Type B pancreatic cell (in vitro differentiated cells): ENCODE data around the gene TAF8. TPM values are rescaled to one million over a fixed set of nuclear protein-coding genes. Genes with fewer than 3 reads are reported as not detected.

Experiments used
- DNase-seq: peaks from one replicate; pipeline ENCODE4 v3.0.0; 2021; ENCODE audit warnings: mixed read lengths; ENCODE audit not compliant: unreplicated experiment; ENCODE audit errors: extremely low spot score
- H3K27ac Mint-ChIP-seq: 2 replicates; pipeline ENCODE4 v1.8.0; 2021; ENCODE audit warnings: mild to moderate bottlenecking, mixed read lengths
- H3K27me3 Mint-ChIP-seq: 2 replicates; pipeline ENCODE4 v1.8.0; 2021; ENCODE audit warnings: mixed read lengths
- H3K36me3 Mint-ChIP-seq: 2 replicates; pipeline ENCODE4 v1.8.0; 2021; ENCODE audit warnings: mixed read lengths
- H3K4me1 Mint-ChIP-seq: one replicate; pipeline ENCODE4 v1.8.0; 2021; ENCODE audit warnings: mixed read lengths; ENCODE audit not compliant: unreplicated experiment
- H3K4me3 Mint-ChIP-seq: 2 replicates; pipeline ENCODE4 v1.8.0; 2021; ENCODE audit warnings: mild to moderate bottlenecking, mixed read lengths
- H3K9me3 Mint-ChIP-seq: 2 replicates; pipeline ENCODE4 v1.8.0; 2021; ENCODE audit warnings: mixed read lengths
- CTCF ChIP-seq: fragments of 200-600 bp; sonication (generic); conservative IDR thresholded peaks from 2 replicates; pipeline ENCODE4 v1.5.0; 2021; ENCODE audit warnings: antibody characterized with exemption, mild to moderate bottlenecking
- total RNA-seq: library from RNA; stranded (reverse); gene quantifications from 2 replicates; pipeline ENCODE4 v1.2.1, GENCODE V29; 2021; ENCODE audit warnings: low replicate concordance

The TAF8 gene
- total RNA-seq, 1 donor from 2014 or later: 36.0 TPM

GRCh38 chr6:42042108-42042507 is 8.2 kb upstream of the TAF8 start:
- Mint-ChIP-seq H3K4me1 (peaks cover 41% of the 10 kb centered on the region), H3K9me3 (no peaks in the 10 kb centered on the region), H3K4me3 (no peak overlapping the region), H3K36me3 (no peaks in the 10 kb centered on the region), H3K27ac (no peak overlapping the region), H3K27me3 (peaks cover 2% of the 10 kb centered on the region)
- no peak for TF ChIP-seq CTCF
- no peak for DNase-seq

- Mint-ChIP-seq H3K27ac (peak overlapping the region; percentile 84), H3K4me1 (peaks cover 46% of the 10 kb centered on the region), H3K36me3 (no peaks in the 10 kb centered on the region), H3K27me3 (peaks cover 9% of the 10 kb centered on the region), H3K4me3 (peak overlapping the region; percentile 78), H3K9me3 (no peaks in the 10 kb centered on the region)
- peak; percentile 92 for DNase-seq
- peak; percentile 98 for TF ChIP-seq CTCF
Observed at GRCh38 chr6:42043787-42044475, 6.4 kb upstream of the TAF8 start.

- TF ChIP-seq CTCF: no peak
- peaks cover 45% of the 10 kb centered on the region for H3K4me1 Mint-ChIP-seq
- no peaks in the 10 kb centered on the region for H3K9me3 Mint-ChIP-seq
- H3K27ac Mint-ChIP-seq: peak overlapping the region; percentile 89
- H3K36me3 Mint-ChIP-seq: no peaks in the 10 kb centered on the region
- no peak for DNase-seq
- H3K27me3 Mint-ChIP-seq: peaks cover 9% of the 10 kb centered on the region
- H3K4me3 Mint-ChIP-seq: peak overlapping the region; percentile 82
Observed at GRCh38 chr6:42045538-42046460, 4.5 kb upstream of the TAF8 start.

GRCh38 chr6:42046464-42047212 is 3.7 kb upstream of the TAF8 start:
- no peak for DNase-seq
- no peak for TF ChIP-seq CTCF
- Mint-ChIP-seq H3K4me1 (peaks cover 45% of the 10 kb centered on the region), H3K36me3 (no peaks in the 10 kb centered on the region), H3K27ac (peak overlapping the region; percentile 89), H3K9me3 (no peaks in the 10 kb centered on the region), H3K4me3 (peak overlapping the region; percentile 82), H3K27me3 (peaks cover 9% of the 10 kb centered on the region)

- DNase-seq: no peak
- H3K4me1 Mint-ChIP-seq: peaks cover 44% of the 10 kb centered on the region
- no peaks in the 10 kb centered on the region for H3K36me3 Mint-ChIP-seq
- peaks cover 9% of the 10 kb centered on the region for H3K27me3 Mint-ChIP-seq
- H3K27ac Mint-ChIP-seq: peak overlapping the region; percentile 89
- peak overlapping the region; percentile 82 for H3K4me3 Mint-ChIP-seq
- no peaks in the 10 kb centered on the region for H3K9me3 Mint-ChIP-seq
- no peak for TF ChIP-seq CTCF
Observed at GRCh38 chr6:42047213-42047590, 3.1 kb upstream of the TAF8 start.
